PC-9 (cell line): Measurements from ENCODE around the gene FAM193B. TPM values are rescaled to one million over a fixed set of nuclear protein-coding genes. Genes with fewer than 3 reads are reported as not detected.

Experiments
- BruUV-seq: library from RNA; stranded (reverse); fragments of 400-500 nt; replicated peaks from 2 replicates; lab custom pipeline; 2021; lab: Mats Ljungman, UMichigan
- CTCF ChIA-PET: fragments of 300-600 bp; sonication (Branson Sonifier 250); formaldehyde crosslinking; loops from one replicate; lab custom pipeline; 2022; ENCODE audit warnings: antibody characterized with exemption; lab: Charles Lee
- POLR2A ChIA-PET: fragments of 300-600 bp; sonication (Branson Sonifier 250); formaldehyde crosslinking; loops from one replicate; lab custom pipeline; 2022; ENCODE audit warnings: antibody characterized with exemption; ENCODE audit not compliant: unreplicated experiment; lab: Charles Lee
- DNase-seq, 2 experiments: peaks; one replicate each; pipeline versions ENCODE4 v3.0.0 to v3.0.0-alpha.2; 2015 to 2022; ENCODE audit warnings: mixed read lengths in 1 of 2
- H2AFZ ChIP-seq: fragments of 200-600 bp; sonication (generic); 2 replicates; pipeline ENCODE4 v1.8.1; 2017; ENCODE audit warnings: antibody characterized with exemption
- H3F3A ChIP-seq: fragments of 200-600 bp; sonication (generic); 2 replicates; pipeline ENCODE4 v1.8.1; 2017; ENCODE audit warnings: antibody characterized with exemption, mild to moderate bottlenecking, low read depth; ENCODE audit not compliant: insufficient read depth
- H3K27ac ChIP-seq: fragments of 200-600 bp; sonication (generic); 2 replicates; pipeline ENCODE4 v1.6.1; 2016; ENCODE audit warnings: mixed run types
- H3K27me3 ChIP-seq: fragments of 200-600 bp; sonication (generic); 2 replicates; pipeline ENCODE4 v1.6.1; 2016; ENCODE audit warnings: low read depth, mixed run types; ENCODE audit not compliant: insufficient read depth
- H3K36me3 ChIP-seq: fragments of 200-600 bp; sonication (generic); 2 replicates; pipeline ENCODE4 v1.6.1; 2016; ENCODE audit warnings: low read depth, mixed run types
- H3K4me1 ChIP-seq: fragments of 200-600 bp; sonication (generic); replicated peaks from 2 replicates; pipeline ENCODE4 v1.6.1; 2016; ENCODE audit warnings: mixed run types; ENCODE audit not compliant: insufficient read depth
- H3K4me2 ChIP-seq: fragments of 200-600 bp; sonication (generic); 2 replicates; pipeline ENCODE4 v1.6.1; 2017; ENCODE audit warnings: mixed run types
- H3K4me3 ChIP-seq: fragments of 200-600 bp; sonication (generic); 2 replicates; pipeline ENCODE4 v1.6.1; 2016; ENCODE audit warnings: mixed run types
- H3K79me2 ChIP-seq: fragments of 200-600 bp; sonication (generic); 2 replicates; pipeline ENCODE4 v1.6.1; 2017; ENCODE audit warnings: low read depth, mixed run types
- H3K9me2 ChIP-seq: fragments of 200-600 bp; sonication (generic); 2 replicates; pipeline ENCODE4 v1.8.1; 2017; ENCODE audit warnings: mild to moderate bottlenecking; ENCODE audit not compliant: insufficient read depth
- H3K9me3 ChIP-seq: fragments of 200-600 bp; sonication (generic); 2 replicates; pipeline ENCODE4 v1.8.1; 2016; ENCODE audit warnings: low read depth; ENCODE audit not compliant: insufficient read depth
- H4K20me1 ChIP-seq: fragments of 200-600 bp; sonication (generic); 2 replicates; pipeline ENCODE4 v1.8.1; 2017; ENCODE audit not compliant: insufficient read depth
- EZH2 ChIP-seq: fragments of 200-600 bp; sonication (generic); IDR thresholded peaks from 2 replicates; pipeline ENCODE4 v1.8.0; 2017; ENCODE audit warnings: antibody characterized with exemption, low read depth
- intact Hi-C: fragments of 100-400 bp; cut with micrococcal nuclease; formaldehyde crosslinking; loops from one replicate; pipeline ENCODE4 v1.10.0; 2022; ENCODE audit not compliant: unreplicated experiment
- total RNA-seq: library from RNA; stranded (reverse); gene quantifications from 2 replicates; pipeline ENCODE4 v1.2.3, GENCODE V29; 2021
- TF ChIP-seq, protein P1 (sequence below): fragments of 200-600 bp; sonication (generic); conservative IDR thresholded peaks from 2 replicates; pipeline ENCODE4 v1.6.1; 2017; ENCODE audit warnings: mixed run types, antibody characterized with exemption, mild to moderate bottlenecking, moderate library complexity

Gene FAM193B
- total RNA-seq, 1 experiment from 2014 or later, result 70.4 TPM

DNA sequence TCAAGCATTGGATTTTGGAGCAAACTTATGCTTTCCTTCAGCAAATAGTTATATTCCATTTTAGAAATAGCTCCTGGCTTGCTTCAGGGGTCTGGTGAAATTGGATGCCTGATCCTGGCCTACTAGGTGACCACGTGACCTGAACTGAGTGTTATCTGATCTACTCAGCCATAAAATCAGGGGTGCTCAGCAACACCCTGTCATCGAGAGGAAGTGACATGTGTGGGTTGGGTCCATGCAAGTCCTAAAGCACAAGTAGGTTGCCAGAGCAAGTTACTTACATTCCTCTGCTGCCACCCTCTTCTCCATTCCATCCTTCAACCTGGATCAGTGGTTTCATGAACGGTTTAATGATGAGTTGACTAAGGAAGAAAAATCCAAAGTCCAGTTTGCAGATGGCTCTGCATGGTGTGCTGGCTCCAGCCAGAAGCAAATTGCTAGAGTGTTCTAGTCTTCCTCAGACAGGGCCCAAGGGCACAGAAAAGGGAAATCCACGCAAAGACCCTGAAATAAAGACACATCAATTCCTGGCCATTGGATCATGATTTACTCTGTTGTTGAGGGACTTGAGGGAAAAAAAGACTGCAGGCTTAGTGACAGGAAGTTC is 2.8 kb upstream of the FAM193B start:
- Histone ChIP-seq H3K27me3 (peaks cover 1% of the 10 kb centered on the region; the same call in 1 of the 2 replicates), H4K20me1 (peaks cover 14% of the 10 kb centered on the region), H3K4me2 (no peak overlapping the region), H2AFZ (no peak overlapping the region), H3F3A (no peaks in the 10 kb centered on the region), H3K27ac (no peak overlapping the region), H3K9me2 (no peaks in the 10 kb centered on the region), H3K4me1 (peaks cover 22% of the 10 kb centered on the region), H3K79me2 (peaks cover 19% of the 10 kb centered on the region), H3K36me3 (no peaks in the 10 kb centered on the region), H3K9me3 (no peaks in the 10 kb centered on the region), H3K4me3 (no peak overlapping the region)
- intact Hi-C loops, result no loop called here
- POLR2A ChIA-PET, result no interaction called here
- peak in 1 of 2 experiments; percentile 7 for DNase-seq
- TF ChIP-seq, protein P1, sequence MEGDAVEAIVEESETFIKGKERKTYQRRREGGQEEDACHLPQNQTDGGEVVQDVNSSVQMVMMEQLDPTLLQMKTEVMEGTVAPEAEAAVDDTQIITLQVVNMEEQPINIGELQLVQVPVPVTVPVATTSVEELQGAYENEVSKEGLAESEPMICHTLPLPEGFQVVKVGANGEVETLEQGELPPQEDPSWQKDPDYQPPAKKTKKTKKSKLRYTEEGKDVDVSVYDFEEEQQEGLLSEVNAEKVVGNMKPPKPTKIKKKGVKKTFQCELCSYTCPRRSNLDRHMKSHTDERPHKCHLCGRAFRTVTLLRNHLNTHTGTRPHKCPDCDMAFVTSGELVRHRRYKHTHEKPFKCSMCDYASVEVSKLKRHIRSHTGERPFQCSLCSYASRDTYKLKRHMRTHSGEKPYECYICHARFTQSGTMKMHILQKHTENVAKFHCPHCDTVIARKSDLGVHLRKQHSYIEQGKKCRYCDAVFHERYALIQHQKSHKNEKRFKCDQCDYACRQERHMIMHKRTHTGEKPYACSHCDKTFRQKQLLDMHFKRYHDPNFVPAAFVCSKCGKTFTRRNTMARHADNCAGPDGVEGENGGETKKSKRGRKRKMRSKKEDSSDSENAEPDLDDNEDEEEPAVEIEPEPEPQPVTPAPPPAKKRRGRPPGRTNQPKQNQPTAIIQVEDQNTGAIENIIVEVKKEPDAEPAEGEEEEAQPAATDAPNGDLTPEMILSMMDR, result no peak
- no peak for TF ChIP-seq EZH2
- CTCF ChIA-PET, result no interaction called here
- no TSS peak for BruUV-seq

DNA sequence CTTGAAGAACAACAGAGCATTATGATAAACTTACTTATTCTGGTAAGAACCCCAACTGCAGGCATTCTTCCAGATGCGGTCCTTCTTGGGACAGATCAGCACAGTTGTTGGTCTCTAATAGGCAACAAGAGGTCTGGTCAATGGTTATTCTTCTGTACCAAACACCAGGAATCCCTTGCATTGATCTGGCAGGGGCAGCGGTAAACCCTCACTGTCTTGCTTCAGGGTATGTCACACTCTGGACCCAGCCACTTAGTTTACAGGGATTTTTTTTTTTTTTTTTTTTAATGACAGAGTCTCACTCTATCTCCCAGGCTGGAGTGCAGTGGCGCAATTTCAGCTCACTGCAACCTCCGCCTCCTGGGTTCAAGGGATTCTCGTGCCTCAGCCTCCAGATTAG is 1.3 kb upstream of the FAM193B start:
- H3K27me3 ChIP-seq, result no peaks in the 10 kb centered on the region
- no TSS peak for BruUV-seq

DNA sequence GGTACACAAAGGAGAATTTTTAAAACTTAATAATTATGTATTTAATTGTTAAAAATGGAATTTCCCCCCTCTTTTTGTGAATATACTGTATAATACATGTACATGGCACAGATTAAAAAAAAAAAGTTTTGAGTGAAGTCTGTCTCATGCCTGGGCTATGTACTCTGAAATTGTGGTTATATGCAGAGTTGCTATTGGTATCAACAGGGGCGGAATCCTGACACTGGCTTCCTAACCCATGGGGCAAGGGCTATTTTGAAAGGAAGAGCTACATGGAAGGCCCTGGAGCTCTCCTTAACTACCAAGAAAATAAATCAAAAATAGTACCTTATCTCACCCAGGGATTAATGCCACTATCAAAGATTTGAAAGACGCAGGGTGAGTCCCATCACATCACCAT is 865 bp upstream of the FAM193B start:
- Histone ChIP-seq H3K4me3 (no peak overlapping the region; the same call in 1 of the 2 replicates), H3K9me2 (no peaks in the 10 kb centered on the region), H3K4me1 (peaks cover 22% of the 10 kb centered on the region), H3K27me3 (no peaks in the 10 kb centered on the region), H3K4me2 (peak overlapping the region; percentile 80; the same call in 1 of the 2 replicates), H3K79me2 (peaks cover 37% of the 10 kb centered on the region), H3K27ac (no peak overlapping the region), H3K36me3 (no peaks in the 10 kb centered on the region), H3F3A (no peaks in the 10 kb centered on the region), H2AFZ (no peak overlapping the region; the same call in 1 of the 2 replicates), H3K9me3 (no peaks in the 10 kb centered on the region), H4K20me1 (peaks cover 20% of the 10 kb centered on the region)
- DNase-seq, result no peak
- no peak for TF ChIP-seq EZH2
- BruUV-seq, result no TSS peak
- ChIA-PET CTCF (interaction anchor here (0.7 kb wide), 1 partner anchor 1075 kb away, joined by 3 read pairs; no protein-coding TSS in a partner anchor), POLR2A (no interaction called here)
- intact Hi-C loops, result no loop called here

More for the DNA sequence above, 1.3 kb upstream of the FAM193B start:
- ChIA-PET CTCF (interaction anchor here (0.7 kb wide), 2 partner anchors 21 to 1075 kb away, joined by 3 read pairs; no protein-coding TSS in a partner anchor), POLR2A (no interaction called here)
- H3K4me3 ChIP-seq, result no peak overlapping the region
- no peaks in the 10 kb centered on the region for H3K36me3 ChIP-seq
- no peak overlapping the region for H2AFZ ChIP-seq
- peaks cover 22% of the 10 kb centered on the region for H3K4me1 ChIP-seq
- H3K9me2 ChIP-seq, result no peaks in the 10 kb centered on the region
- intact Hi-C loops, result no loop called here
- H3K27ac ChIP-seq, result no peak overlapping the region
- no peak for DNase-seq
- no peak overlapping the region for H3K4me2 ChIP-seq
- H4K20me1 ChIP-seq, result peaks cover 20% of the 10 kb centered on the region
- H3F3A ChIP-seq, result no peaks in the 10 kb centered on the region
- no peaks in the 10 kb centered on the region for H3K9me3 ChIP-seq
- peaks cover 33% of the 10 kb centered on the region for H3K79me2 ChIP-seq
- TF ChIP-seq, protein P1, result no peak
- no peak for TF ChIP-seq EZH2
